Fibroblast of peridontal ligament (primary cell): ENCODE results near the gene DVL1.
"Not testable (repeated sequence)": the region's sequence is repeated elsewhere in the genome, so short reads cannot be mapped to it uniquely, and the experiment has no call there.

Source experiments
- DNase-seq: peaks from one replicate; pipeline ENCODE4 v3.0.0-alpha.2; 2010; ENCODE audit errors: extremely low read depth

The DVL1 gene

DNA sequence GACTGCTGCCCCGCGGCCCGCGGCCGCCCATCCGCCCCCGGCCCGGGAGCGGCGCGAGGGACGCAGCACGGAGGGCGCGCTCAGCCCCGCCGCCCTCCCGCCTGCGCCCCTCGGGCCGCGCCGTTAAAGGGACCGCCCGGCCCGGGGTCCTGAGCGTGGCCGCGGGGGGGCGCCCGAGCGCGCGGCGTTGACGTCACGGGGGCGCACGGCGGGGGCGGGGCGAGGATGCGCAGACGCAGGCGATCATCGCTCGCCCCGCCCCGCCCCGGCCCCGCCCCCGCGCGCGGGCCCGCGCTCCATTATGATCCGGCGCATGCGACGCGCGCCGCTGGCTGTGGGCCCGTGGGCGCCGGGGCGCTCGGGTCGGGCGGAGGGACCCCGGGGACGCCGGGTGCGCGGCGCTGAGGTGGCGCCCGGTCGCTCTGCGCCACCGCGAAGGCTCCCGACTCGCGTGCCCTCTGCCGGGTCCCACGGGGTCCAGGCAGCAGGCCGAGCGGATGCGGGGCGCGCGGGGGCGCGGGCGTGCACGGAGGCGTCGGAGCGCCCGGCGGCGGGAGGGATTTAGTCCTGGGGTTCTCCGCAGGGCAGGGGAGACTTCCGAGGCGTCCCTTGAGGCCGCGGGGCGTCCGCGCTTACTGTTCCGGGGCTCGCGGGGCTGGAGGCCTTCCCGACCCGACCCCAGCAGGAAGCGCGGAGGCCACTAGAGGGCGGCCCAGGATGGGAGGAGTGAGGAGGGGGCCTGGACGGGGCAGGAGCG is at the start of gene DVL1:
Gene DVL1, minus strand, starts transcription at position 163 of the 757 bp plus-strand sequence. CDS start 353 bp downstream, outside the sequence.
- DNase-seq = peak; percentile 69

DNA sequence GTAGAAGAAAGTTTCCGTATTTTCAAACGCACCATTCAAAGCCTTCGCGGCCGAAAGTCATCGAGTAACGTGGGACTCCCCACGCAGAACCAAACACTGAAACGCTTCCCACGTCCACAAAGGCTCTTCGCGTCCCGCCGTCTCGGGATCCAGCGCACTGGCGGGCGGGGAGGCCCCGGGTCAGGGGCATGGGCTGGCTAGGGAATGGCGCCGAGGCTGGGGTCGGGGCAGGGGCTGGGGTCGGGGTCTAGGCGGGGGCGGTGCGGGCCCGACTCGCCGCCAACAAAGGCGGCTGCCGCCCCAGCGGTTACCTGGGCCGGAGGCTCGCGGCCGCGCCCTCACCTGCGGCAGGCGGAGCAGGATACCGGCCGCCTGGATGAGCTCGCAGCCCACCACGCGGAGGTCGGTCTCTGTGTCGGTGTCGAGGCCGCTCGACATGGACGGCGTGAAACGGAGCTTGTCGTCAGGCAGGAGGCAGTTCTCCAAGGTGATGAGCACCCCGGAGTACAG is 49.5 kb upstream of the DVL1 start:
- no peak for DNase-seq

DNA sequence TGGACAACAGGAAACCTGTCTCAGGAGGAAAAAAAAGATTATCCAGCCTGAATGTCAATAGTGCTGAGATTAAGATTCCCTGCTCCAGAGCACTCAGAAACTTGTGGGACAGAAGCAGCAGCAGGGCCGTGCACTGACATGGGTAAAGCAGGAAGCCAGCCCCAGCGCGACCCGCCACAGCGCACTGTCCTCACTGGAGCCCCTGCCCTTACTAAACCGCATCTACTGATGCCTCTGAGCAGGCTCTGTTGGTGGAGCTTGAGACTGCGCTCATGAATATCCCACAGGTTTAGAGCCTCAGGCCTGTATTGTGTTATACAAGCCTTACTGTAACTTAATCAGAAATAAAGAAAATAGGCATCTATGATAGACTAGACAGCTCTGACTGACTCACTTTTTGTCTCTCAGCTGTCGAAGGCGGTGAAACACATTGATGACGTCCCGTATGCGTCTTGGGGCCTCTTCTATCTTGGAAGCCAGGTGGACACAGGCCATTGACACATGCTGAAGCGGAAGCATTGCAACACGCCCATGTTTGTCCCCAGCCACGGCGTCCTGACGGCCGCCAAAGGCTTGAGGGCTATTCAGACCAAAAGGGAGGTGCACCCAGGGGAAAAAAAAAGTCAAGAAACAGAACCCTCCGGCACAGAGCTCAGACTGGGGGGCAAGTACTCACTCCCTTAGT is 48.8 kb upstream of the DVL1 start:
- DNase-seq = peak; percentile 21

GRCh38 chr1:1395166-1395565 is 45.9 kb upstream of the DVL1 start:
- no peak for DNase-seq

GRCh38 chr1:1394116-1394515 is 44.9 kb upstream of the DVL1 start:
- DNase-seq = no peak

DNA sequence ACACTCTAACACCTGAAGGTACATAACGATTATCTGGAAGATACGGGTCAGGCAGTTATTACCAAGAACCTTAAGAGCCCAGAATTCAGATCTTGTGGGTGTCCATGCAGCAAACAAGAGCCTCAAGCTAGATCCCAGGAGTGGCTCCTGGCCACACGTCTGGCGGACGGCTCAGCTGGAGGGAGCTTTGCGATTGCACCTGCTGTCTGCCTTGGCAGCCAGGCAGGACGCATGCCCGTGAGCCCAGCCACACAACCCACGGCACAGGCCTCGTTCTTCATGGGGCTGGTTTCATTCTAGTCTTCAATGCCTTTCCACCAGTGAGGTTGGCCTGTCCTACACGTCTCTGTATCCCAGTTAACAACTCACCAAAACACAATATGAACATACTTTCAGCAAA is 44.2 kb upstream of the DVL1 start:
- DNase-seq = no peak

- DNase-seq = no peak
Observed at GRCh38 chr1:1393014-1393413, 43.8 kb upstream of the DVL1 start.

GRCh38 chr1:1391225-1391624 is 42.0 kb upstream of the DVL1 start:
- DNase-seq = no peak

DNA sequence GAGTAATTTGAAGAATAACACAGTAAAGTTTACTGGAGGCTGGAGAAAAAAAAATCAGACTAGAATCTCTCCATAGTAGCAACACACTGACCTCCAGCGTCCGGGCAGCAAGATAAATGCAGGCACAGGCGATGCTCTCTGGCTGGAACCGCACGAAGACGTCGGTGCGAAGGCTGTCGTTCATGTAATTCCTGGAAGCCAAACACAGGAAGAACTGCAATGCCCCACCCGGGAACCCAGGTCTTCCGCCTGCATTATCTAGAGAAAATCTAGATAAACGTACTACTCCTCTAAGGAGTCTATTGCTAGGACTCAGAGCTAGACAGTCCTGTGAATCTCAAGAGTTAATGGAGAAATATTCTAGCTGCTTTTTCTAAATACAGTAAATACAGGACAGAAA is 41.5 kb upstream of the DVL1 start:
- no peak for DNase-seq

GRCh38 chr1:1388078-1388472 is 38.9 kb upstream of the DVL1 start:
- DNase-seq = no peak

DNA sequence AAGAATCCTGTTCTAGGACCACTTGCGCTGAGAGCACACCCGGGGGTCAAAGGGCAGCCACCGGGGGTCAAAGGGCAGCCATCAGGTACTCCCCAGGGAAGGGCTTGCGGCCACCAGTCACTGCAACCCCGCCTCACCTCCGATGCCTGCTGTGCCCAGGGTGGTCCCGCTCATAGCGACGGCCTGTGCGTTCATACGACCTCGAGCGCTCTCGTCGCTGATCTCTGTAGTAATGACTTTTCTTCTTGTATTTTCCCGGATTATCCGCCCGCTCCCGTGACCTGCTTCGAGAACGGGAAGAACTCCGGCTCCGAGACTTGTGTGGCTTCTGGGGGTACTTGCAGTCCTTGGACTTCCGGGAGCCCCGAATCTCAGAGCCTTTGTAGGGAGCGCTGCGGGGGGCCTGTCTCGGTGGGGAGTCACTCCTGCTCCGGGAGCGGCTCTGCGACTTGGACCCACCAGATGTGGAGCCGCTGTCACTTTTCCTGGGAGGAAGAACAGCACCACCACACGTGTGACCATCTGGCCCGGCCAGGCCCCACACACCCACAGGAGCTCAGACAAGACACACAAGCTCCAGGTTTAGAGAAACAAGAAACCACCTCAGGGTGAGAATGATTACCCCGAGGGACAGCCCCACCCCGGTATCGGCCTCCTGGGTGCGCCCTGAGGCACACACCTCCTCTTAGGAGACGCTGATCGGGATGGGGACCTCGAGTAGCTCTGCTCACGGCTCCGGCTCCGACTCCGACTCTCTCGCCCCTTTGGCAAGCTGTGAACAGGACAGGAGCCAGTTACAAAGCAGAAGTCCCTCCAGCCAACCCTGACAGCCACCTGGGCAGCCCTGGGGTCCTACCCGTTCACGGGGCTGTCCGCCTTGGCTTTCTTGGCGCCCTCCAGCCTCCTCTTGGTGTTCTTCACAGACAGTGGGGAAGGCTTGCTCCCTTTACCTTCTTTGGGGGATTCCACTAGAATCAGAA is 38.2 kb upstream of the DVL1 start:
- no peak for DNase-seq

DNA sequence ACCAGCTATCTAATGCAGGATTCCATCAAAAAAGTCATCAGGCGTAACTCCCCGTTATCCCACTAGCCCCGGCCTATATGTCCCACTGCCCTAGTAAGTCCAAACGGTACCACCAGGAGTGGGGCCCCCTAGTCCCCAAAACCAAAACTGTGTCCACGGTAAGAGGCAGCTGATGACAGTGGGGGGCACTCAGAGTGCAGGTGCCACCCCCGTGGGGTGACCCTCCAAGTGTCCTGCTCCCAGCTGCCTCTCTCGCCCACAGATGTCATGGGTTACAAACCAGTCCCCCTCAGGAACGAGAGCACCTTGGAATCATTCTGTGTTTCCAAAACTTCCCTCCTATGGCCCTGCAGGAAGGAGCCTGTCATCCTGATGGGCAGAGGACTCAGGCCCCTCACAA is 36.7 kb upstream of the DVL1 start:
- no peak for DNase-seq

- DNase-seq = not testable (repeated sequence)
Observed at GRCh38 chr1:1385339-1385738, 36.1 kb upstream of the DVL1 start.

- DNase-seq = no peak
Observed at GRCh38 chr1:1381294-1381693, 32.1 kb upstream of the DVL1 start.

DNA sequence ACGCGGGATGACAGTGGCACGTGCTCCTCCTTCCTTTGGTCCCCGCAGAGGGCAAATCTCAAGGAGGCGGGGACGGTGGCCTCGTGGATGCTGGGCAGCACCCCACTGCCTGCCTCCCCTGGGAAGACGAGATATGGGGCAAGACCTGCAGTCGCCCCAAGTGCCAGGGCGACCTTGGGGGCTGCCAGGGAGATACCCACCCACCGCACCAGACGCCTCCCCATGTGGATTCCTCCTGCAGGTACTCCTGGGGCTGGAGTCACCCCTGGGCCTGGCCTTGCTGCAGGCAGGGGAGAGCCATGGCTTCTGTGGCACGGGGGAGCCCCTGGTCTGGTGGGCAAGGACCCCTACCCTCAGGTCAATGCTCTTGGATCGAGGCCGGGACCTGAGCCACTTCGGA is 31.6 kb upstream of the DVL1 start:
- no peak for DNase-seq

GRCh38 chr1:1377540-1378205 is 28.5 kb upstream of the DVL1 start:
- no peak for DNase-seq

GRCh38 chr1:1376551-1377226 is 27.5 kb upstream of the DVL1 start:
- DNase-seq = no peak

- peak; percentile 100 for DNase-seq
Observed at GRCh38 chr1:1374929-1375662, 25.9 kb upstream of the DVL1 start, which contains the start of gene AURKAIP1. AURKAIP1 (minus strand) TSS chr1:1375207; CDS start chr1:1374756, 451 bp downstream.

DNA sequence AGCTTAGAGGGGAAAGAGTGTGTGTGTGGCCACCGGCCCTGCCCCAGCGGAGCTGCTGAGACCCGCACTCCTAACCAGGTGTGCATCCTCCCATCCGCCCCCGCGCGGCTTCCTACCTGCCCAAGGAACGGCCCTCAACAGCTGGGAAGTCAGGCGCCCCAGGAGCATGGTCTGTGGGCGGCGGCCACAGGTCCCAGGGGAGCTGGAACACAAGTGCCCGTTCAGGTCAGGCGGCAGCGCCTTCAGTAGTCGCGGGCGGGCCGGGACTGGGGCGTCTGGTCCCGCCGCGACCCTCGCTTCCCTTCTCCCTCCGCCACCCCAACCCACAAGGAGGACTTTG is 25.3 kb upstream of the DVL1 start:
- DNase-seq = no peak
